Neural progenitor cell (in vitro differentiated cells): ENCODE results near the gene C8B.

Source experiments
- CTCF ChIP-seq: fragments of 200-600 bp; sonication (generic); IDR thresholded peaks from 2 replicates; pipeline ENCODE4 v1.5.1; 2017; ENCODE audit warnings: antibody characterized with exemption, mild to moderate bottlenecking
- EZH2 ChIP-seq: fragments of 200-600 bp; sonication (generic); IDR thresholded peaks from 2 replicates; pipeline ENCODE4 v1.6.1; 2017; ENCODE audit warnings: antibody characterized with exemption, mild to moderate bottlenecking, moderate library complexity
- EZH2phosphoT487 ChIP-seq: fragments of 200-600 bp; sonication (generic); IDR thresholded peaks from 2 replicates; pipeline ENCODE4 v1.6.1; 2017; ENCODE audit warnings: antibody characterized with exemption

- TF ChIP-seq CTCF = no peak
- no peak for TF ChIP-seq EZH2phosphoT487
- TF ChIP-seq EZH2 = no peak
Observed at GRCh38 chr1:56912325-56912724, 53.5 kb downstream of the C8B start.
